SH-SY5Y (cell line): ENCODE results near the gene ANKS6.
A peak's percentile ranks its signal among the peaks of the same experiment; 100 is the strongest.

ENCODE experiments used
- GATA2 ChIP-seq: IDR thresholded peaks from 2 replicates; pipeline ENCODE4 v1.6.1; 2011; ENCODE audit warnings: mild to moderate bottlenecking, low read depth, low read length
- GATA3 ChIP-seq: IDR thresholded peaks from 2 replicates; pipeline ENCODE4 v1.6.1; 2011; ENCODE audit warnings: low read depth, mild to moderate bottlenecking, low read length, moderate library complexity

- TF ChIP-seq GATA2 (peak; percentile 54), GATA3 (no peak)
Measured at GRCh38 chr9:98807814-98808195, 11.4 kb upstream of the ANKS6 start.
